Stimulated activated CD4-positive, alpha-beta T cell treated with anti-CD3 and anti-CD28 coated beads, TNF-alpha, amount 100 ng/mL, for 1 hour (primary cell): ENCODE measurements around the gene ZNF407.

Source experiments
- DNase-seq, 3 donors: peaks; one replicate each; pipeline ENCODE4 v3.0.0-alpha.2; 2020; ENCODE audit warnings: low read depth in 3 of 3, low spot score in 1 of 3

The ZNF407 gene

DNA sequence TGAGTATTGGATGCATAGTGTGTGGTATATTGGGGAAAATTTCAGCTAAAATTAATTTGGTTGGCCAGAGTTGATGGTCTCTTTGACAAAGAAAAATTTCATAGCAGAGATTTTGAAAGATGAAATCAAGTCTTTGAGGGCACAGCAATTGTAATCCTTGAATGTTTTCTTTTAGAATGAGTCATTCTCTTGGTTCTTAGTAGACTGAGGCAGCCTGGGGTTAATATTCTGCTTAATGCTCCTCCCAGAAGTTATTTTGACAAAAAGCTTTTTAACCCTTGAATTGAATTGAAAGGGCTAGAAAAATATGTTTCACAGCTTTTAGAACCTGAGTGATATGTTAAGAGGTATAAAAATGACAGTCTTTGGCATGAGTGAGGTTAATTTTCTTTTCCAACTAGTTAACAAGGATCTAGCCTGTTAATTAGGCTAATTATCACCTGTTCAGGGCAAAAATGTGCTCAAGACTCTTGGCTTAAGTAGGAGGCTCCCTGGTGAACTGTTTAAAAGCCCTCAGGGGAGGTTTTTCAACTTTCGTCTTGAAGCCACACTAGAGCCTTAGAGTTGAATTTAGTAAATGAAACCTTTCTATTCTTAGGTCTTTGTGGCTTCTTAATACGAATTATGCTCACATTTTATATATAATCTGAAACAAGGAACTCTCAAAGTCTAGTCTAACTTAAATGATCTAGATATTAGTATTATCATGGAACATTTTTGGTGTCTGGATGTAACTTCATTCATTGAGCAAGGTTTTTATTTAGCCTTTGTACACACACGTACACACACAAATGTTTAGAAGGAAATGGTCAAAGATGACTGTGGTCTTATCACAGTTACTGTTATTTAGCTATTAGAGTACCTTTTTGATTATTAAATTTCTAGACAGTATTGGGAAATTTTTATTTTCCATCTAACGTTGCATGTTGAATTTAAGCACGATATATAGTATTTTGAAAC, 272.5 kb downstream of the ZNF407 start:
- DNase-seq, result no peak

- no peak for DNase-seq
These were observed 273.3 kb downstream of the ZNF407 start for GRCh38 chr18:74870950-74871349.

GRCh38 chr18:74873629-74874028, 276.0 kb downstream of the ZNF407 start:
- no peak for DNase-seq

GRCh38 chr18:74874351-74874750, 276.7 kb downstream of the ZNF407 start:
- no peak for DNase-seq

- no peak for DNase-seq
These were observed 279.1 kb downstream of the ZNF407 start for GRCh38 chr18:74876630-74877243.

DNA sequence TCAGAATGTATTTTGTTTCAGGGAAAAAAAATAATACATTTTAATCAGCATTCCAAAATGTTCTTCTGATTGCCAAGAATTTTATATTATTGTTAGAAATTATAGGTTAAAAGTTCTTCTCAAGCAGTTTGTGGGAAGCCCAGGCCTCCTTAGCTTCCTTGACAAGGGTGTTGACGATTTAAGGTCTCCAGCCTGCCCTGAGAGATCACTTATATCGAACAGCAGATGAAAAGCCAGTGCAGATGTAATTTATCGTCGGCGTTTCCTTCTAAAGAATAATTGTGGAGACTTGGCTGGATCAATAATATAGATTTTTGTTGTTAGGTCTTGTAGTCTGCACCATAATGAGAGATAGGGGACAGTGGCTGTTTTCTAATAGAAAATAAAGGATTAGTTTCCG, 280.6 kb downstream of the ZNF407 start:
- no peak for DNase-seq

- DNase-seq, result no peak
These were observed 283.1 kb downstream of the ZNF407 start for GRCh38 chr18:74880706-74881278.

DNA sequence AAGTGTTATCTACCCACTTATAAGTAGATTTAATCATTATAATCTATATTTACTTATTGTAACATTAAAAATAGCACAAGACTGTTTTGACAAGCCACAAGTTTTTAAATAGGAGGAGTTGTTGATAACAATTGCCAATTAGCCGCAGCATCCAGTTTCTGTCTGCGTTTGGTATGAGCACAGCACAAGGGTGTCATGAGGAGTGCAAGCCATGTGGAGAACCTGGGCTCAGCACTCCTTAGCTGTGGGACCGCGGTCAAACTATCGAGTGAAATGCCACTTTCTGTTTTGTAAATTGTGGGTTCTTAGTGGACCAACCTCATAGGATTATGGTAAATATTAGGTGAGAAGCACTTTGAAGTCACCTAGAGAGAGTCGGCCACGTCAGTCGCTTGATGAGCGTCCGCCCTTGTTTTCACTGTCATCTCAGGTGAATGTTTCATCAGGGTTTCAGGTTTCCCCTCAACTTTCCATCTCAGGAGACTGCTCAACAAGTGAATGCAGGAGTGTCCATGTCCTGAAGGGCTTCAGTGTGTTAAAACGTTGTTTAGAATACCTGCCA, 294.5 kb downstream of the ZNF407 start:
- DNase-seq, result no peak

DNA sequence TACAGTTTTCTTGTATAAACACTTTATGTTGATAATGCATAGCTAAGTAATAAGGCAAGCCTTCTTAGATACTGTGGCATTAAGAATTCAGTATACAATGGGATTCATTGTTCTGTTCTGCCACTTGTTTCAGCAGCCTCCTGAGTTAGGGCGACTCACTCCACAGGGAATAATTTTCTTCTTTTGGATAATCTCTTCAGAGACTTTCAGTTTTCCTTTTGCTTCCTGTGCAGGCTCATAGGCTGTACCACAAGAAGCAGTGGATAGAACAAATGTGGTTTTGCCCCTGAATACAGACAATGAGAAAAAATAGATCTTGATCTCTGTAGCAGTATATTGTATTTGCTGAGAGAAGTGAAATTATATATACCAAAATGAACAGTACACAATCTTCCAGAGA, 298.0 kb downstream of the ZNF407 start:
- no peak for DNase-seq

GRCh38 chr18:74896390-74896991, 298.8 kb downstream of the ZNF407 start:
- peak; percentile 8 to 12 (median 8) for DNase-seq

- no peak for DNase-seq
These were observed 300.4 kb downstream of the ZNF407 start for GRCh38 chr18:74897971-74898657.

DNA sequence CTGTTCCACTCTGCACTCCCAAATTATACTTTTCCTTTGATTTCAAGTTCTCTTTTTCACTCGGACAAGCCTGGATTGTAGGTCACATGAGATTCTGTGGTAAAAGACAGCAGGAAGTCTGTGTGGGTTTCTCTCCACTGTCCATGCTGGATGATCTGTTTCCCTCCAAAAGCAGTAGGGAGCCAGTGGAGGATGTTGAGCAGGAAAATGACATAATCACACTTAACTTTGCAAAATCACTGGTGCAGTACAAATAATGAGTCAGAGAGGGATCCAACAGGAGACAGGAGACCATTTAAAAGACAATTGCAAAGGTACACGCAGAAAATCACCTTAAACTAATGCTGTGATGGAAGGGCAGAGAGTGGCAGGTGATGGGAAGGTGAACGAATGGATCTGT, 301.3 kb downstream of the ZNF407 start:
- DNase-seq, result no peak

GRCh38 chr18:74899554-74899953, 301.9 kb downstream of the ZNF407 start:
- no peak for DNase-seq

GRCh38 chr18:74901362-74902146, 303.9 kb downstream of the ZNF407 start:
- DNase-seq, result no peak

DNA sequence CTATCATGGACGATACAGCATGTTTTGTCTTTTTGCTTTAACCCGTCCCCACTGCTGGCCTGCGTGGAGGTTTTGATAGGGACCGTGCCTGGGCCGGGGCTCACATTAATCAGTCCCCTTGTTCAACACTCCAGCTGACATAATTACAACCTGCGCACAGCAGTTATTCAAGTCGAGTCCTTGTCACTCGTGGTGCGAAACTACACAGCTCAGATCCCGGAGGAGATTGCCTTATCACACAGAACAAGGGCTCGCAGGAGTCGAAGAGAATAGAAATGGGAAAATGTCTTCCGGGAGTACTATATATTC, 304.4 kb downstream of the ZNF407 start:
- DNase-seq, result no peak

GRCh38 chr18:74905247-74905646, 307.6 kb downstream of the ZNF407 start:
- DNase-seq, result no peak

GRCh38 chr18:74906184-74906583, 308.5 kb downstream of the ZNF407 start:
- DNase-seq, result no peak

DNA sequence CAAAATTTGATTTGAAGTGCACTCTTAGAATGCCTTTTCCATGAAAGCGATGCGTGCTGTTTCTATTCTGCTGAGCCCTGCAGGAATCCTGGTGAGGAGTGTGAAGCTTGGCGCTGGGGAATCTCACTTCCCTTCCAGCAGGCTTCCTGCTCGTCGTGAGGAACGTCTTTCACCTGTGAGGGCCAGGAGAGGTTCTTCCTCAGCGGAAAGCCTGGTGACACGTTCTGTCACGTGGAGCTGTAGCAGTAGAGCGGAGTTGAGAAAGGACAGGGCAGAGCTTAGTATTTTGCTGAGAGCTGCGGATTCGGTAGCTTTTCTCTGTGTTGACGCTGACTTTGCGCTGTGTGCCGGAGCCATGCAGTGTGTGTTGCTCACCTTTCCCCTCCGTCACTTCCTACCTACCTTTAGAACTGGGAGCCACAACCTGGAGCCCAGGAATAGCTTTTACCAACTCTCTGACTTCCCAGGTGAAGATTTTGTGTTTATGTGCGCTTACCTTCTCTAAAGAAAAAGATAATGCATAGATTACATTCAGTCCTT, 316.5 kb downstream of the ZNF407 start:
- no peak for DNase-seq

DNA sequence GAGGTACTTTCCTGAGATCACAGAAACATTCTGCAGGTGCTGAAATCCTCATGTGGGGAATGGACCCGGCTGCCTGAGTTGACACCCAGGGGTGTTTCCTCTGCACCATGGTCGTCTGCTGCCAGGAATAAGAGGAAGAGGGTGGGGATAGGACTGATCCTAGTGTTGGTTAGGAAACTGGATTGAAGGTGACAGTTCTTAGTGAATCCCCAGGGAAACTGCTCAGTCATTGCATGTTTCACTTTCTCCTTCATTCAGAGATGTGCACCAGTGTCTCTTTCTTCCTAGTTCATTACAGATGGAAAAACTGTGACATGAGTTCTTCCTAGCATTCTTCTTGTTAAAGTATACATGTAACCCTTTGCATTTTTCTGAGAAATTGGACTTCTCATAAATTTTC, 317.0 kb downstream of the ZNF407 start:
- no peak for DNase-seq
